ENCODE measurements around the gene NUTM2E.
"Not testable (repeated sequence)": the region's sequence is repeated elsewhere in the genome, so short reads cannot be mapped to it uniquely, and the experiment has no call there.

The NUTM2E gene

DNA sequence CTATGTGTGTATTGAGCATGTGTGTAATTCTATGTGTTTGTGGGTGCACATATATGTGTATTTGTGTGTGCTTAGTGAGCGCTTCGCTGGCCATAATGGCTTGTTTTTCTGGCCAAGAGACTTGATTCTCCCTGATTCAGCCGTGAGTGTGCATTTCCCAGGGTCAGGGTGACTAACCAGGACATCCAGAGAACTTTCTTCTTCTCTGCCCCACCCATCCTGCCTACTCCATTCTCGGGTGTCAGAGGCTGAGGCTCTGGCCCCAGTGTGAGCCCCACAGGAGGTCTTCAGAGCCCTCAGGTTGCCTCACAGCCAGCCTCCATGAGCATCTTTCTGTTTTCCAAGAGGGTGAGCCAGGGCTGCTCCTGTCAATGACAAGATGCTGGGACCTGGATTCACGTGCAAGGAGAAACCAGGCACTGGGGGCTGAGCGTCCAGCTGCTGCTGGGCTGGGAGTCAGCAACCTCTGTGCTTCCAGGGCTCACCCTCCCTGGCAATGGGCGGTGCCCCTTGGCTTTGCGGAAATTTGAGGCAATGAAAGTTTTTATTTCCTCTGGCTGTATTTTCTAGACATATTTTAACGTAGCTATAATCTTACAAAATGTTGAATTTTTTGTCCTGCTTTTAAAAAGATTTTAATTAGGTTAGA is 40.5 kb downstream of the NUTM2E start:
- not testable (repeated sequence) for DNase-seq

DNA sequence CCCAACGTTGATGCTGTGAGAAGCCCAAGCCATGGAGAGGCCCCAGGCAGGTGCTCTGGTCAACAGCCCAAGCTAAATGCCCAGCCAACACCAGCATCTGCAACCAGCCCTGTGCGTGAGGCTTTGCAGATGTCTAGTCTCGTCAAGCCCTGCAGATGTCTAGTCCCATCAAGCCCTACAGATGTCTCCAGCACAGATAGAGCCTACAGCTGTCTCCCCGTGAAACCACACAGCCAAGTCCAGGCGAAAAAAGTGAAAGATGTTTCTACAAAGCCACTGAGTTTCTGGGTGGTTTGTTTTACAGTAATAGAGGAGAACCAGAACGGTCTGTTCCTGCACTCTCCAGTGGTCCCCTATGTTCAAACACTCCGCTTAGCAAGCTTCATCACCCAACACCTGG is 41.5 kb downstream of the NUTM2E start:
- not testable (repeated sequence) for DNase-seq

DNA sequence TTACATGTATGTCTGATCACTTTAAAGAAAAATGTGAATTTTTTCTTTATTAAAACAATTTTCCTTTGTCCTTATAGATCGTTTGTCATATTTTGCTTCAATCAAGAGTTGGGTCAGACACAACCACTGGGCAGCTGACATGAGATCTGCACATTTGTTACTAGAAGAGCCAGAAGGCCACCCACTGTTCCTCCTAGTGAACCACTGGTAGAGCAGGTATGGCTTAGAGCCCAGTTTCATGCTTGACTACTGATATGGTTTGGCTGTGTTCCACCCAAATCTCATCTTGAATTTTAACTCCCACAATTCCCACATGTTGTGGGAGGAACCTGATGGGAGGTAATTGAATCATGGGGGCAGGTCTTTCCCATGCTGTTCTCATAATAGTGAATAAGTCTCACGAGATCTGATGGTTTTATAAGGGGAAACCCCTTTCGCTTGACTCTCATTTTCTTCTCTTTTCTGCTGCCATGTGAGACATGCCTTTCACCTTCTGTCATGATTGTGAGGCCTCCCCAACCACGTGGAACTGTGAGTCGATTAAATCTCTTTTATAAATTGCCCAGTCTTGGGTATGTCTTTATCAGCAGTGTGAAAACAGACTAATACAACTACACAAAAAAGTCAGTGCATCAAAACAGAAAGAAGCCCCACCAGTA is 43.0 kb downstream of the NUTM2E start:
- not testable (repeated sequence) for DNase-seq

DNA sequence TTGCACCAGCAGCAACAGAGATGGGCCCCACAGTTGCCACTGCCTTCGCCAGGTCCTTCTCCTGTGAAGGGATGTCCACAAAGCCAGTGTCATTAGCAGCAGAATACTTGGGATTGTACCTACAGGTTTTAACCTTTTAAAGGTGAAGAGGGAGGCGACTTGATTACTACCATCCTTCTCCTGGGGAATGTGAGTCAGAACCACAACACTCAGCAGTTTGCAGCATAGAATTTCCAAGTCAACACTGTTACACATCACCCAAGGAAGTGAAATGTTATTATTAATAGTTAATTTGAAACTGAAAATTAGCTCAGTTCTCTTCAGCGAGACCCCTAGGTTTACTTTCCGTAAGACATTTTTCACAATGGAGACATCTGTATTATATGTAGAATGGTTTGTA is 45.2 kb downstream of the NUTM2E start:
- not testable (repeated sequence) for DNase-seq
